T47D (cell line): ENCODE data around the gene SPR.
"Not testable (repeated sequence)": the region's sequence is repeated elsewhere in the genome, so short reads cannot be mapped to it uniquely, and the experiment has no call there.

Source experiments
- DNase-seq, 2 experiments: peaks; one replicate each; pipeline versions ENCODE4 v3.0.0 to v3.0.0-alpha.2; 2011 to 2012; ENCODE audit warnings: low read depth in 1 of 2, low spot score in 1 of 2
- JUND ChIP-seq: IDR thresholded peaks from 2 replicates; pipeline ENCODE4 v1.6.1; 2012; ENCODE audit warnings: low read depth
- in situ Hi-C: cut with HindIII; loops from 2 replicates; pipeline ENCODE4 v1.10.0; 2016; ENCODE audit warnings: low sequenced_read_pairs, low pct_unique_long_range_greater_than_20kb

Gene SPR

DNA sequence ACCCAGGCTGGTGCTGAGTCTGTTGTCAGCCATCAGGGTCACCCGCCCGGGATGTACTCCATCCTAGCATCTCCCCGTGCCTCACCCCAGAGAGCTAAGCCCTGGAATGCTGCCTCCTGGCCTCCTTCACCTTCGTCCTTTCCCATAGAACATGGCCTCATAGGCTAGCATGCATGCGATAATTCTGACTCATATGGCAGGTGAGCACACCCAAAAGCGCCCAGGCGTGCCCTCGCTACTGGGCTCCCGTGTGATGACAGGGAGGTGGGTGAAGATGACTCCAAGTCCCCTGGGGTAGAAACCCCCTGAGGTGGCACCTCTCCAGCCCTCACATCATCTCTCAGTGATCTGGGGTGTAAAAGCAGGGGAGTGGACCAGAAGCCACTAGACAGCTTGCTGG, 7.3 kb downstream of the SPR start:
- DNase-seq: no peak
- in situ Hi-C loops: no loop called here
- no peak for TF ChIP-seq JUND

GRCh38 chr2:72895154-72895553, 7.9 kb downstream of the SPR start:
- in situ Hi-C loops: no loop called here
- no peak for TF ChIP-seq JUND
- DNase-seq: no peak

DNA sequence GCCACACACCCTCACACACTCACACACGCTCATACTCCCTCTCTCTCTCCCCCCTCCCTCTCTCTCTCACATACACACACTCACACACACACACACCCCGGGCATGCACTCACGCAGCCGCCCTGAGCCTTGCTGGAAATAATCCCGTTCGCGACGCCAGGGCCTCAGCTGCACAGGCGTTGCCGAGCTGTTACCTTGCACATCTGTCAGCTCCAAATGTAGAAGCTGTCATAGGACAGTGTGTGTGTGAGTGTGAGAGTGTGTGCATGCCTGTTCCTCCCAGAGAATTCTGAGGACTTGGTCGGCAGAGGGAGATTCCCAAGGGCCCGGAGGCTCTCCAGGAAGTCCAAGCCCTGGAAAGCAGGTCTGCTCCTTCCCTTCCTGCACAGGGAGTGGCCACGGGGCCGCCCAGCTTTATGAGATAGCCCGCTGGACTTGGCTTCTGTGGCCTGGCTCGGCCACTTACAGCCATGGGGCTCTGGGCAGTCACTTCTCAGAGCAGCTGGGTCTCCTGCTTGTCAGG, 8.6 kb downstream of the SPR start:
- no peak for DNase-seq
- no peak for TF ChIP-seq JUND
- in situ Hi-C loops: no loop called here

DNA sequence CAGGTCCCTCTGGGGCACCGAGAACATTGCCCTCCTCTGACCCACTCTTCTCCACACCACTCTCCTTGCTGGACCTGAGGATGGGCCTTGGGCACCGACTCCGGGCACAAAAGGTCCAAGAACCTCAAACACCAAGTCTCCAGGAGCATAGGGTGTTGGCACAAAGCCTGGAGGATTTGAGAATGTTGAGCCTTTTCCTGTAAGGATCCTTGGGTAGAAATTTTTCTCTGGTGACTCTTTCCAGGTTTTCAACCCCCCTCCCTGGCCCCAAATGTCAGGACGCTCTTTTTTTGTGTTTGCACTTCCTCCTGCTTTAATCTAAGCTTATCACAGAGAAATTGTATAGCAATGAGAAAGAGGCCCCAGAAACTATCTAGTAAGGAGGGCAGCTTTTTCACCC, 9.2 kb downstream of the SPR start:
- DNase-seq: no peak
- no peak for TF ChIP-seq JUND
- in situ Hi-C loops: no loop called here

- DNase-seq: no peak
- TF ChIP-seq JUND: no peak
- in situ Hi-C loops: no loop called here
Measured at GRCh38 chr2:72897785-72898584, 10.8 kb downstream of the SPR start.

DNA sequence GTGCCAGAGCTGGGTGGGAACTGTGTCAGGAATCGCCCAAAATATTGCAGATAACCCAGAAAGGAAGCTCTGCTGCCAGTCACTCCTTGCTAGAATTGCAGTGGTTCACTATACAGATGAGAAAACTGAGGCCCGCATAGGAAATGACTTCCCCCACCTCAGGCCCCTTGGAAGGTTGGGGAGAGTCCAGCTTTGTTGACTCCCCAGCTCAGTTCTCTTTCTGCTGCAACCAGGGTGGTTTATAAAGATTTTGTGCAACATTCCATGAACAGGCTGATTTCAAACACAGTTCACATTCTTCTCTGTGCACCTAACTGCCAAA, 11.3 kb downstream of the SPR start:
- in situ Hi-C loops: no loop called here
- no peak for DNase-seq
- TF ChIP-seq JUND: no peak

DNA sequence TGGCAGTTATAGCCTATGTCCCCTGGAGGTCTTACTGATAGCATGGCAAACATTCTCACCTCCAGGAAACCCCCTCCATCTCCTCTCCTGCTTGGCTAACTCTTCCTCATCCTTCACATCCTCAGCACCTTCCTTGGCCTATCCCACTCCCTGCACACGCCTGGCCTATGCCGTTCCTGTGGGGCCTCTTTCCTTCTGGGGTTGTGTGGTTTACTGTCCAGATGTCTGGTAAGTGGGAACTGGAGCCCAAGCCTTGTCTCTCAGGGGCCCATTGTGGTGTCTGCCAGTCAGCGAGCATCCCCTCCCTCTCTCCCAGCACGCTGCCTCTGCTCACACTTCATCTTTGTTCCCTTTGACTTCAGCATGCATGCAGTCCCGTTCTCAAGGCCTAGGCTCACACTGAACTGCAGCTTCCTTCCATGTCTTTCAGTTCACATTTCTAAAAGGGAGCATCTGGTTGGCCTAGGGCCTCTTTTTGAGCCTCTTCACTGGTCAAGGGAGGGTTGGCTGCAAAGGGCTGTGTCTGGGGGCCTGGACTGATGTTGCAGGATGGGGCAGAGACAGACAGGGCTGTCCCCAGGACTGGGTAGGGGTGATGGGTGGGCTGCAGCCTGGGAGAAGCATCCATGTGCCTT, 13.1 kb downstream of the SPR start:
- no peak for DNase-seq
- in situ Hi-C loops: no loop called here

GRCh38 chr2:72901426-72901825, 14.2 kb downstream of the SPR start:
- DNase-seq: no peak
- no peak for TF ChIP-seq JUND
- in situ Hi-C loops: no loop called here

More for the DNA sequence above, 13.1 kb downstream of the SPR start:
- TF ChIP-seq JUND: no peak

DNA sequence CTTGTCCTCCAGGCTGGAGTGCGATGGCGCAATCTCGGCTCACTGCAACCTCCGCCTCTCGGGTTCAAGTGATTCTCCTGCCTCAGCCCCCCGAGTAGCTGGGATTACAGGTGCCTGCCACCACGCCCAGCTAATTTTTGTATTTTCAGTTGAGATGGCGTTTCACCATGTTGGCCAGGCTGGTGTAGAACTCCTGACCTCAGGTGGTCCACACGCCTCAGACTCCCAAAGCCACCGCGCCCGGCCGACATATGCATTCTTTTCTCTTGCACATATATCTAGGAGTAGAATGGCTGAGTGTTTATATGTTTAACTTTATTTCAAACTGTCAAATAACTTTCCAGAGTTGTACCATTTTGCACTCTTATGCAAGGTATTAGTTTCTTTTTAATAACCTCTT, 20.2 kb downstream of the SPR start:
- in situ Hi-C loops, DNase-seq: not testable (repeated sequence)

DNA sequence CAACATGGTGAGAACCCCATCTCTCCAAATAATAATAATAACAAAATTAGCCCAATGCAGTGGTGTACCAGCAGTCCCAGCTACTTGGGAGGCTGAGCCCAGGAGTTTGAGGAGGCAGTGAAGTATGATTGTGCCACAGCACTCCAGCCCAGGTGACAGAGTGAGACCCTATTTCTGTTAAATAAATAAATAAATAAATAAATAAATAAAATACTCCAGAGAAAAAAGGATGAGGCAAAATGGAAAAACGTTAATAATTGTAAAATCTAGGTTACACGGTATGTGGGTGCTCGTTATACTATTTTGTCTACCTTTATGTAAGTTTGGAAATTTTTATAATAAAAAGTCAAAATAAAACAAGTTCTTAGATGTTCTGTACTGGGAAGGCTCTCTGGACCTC, 21.5 kb downstream of the SPR start:
- TF ChIP-seq JUND: no peak
- in situ Hi-C loops: no loop called here
- no peak for DNase-seq

DNA sequence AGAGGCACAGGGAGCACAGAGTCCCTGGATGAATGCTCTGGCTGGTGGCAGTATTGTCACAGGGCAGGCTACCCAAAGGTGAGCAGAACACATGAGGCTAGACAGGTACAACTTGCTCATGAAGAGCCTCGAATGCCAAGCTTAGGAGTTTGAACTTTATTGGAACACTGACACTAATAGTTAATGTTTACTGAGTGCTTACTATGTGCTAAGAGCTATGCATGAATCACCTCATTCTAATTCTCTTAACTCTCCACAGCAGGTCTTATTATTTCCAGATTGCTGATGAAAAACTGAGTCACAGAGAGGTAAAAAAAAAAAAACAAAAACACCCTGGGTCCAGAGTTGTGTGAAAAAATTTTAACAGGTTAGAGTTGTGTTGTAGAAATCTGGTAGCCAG, 24.0 kb downstream of the SPR start:
- TF ChIP-seq JUND: no peak
- in situ Hi-C loops: no loop called here
- no peak for DNase-seq

DNA sequence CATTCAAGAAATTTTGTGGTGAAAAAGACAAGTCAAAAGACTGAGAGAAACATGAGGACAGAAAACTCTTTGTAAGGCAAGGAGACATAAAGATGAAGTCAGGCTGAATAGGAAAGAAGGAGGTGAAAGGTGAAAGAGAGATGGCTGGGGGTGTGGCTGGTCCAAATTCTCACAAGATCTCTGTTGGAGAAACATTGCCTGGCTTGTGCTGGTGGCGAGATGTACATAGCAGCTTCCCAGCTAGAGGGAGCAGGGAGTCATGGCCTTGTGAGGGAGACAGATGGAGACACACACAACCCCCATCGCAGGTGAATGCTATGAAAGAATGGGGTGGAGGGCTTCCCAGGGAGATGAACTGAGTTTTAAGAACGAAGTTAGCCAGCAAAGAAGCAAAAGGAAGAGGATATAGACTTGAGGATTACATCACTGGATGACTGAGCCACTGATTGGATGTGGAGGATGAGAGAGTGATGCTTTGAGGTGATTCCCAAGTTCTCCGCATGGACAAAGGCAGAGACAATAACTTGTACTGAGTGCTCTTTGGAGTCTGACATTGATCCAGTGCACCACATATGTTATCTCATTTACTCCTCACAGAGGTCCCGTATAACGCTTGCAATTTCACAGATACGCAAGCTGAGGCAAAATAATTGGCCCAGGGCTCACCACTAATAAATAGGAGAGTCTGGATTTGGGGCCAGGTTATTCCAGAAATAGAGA, 26.4 kb downstream of the SPR start:
- in situ Hi-C loops: no loop called here
- DNase-seq: no peak
- TF ChIP-seq JUND: no peak

DNA sequence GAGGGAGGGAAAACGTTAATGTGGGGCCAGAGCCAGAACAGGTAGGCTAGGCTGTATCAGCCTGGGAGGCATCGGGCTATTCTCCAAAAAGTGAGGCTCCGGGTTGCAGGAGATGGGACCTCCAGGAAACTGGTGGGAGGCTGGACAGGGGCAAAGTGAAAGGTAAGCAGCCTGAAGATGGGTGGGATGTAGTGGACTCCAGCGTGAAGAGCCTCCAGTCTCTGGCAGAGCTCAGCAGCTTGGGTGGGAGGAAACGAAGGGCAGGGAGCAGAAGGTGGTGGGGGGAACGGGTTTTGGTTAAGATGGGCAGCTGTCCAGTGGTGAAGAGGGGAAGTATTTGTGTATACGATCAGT, 27.0 kb downstream of the SPR start:
- in situ Hi-C loops: no loop called here
- DNase-seq: no peak
- TF ChIP-seq JUND: no peak
